Gastroesophageal sphincter (tissue), 3 donors: Measurements from ENCODE around the gene PFDN4.

Source experiments
- EP300 ChIP-seq: sonication (generic); formaldehyde crosslinking; IDR thresholded peaks from one replicate; pipeline ENCODE4 v1.6.1; 2017; ENCODE audit warnings: antibody characterized with exemption, mild to moderate bottlenecking
- POLR2A ChIP-seq, 2 donors: fragments of 450-650 bp; IDR thresholded peaks; one replicate each; pipeline ENCODE4 v1.6.1; 2017; ENCODE audit warnings: antibody characterized with exemption in 2 of 2, mild to moderate bottlenecking in 2 of 2, moderate library complexity in 1 of 2
- POLR2AphosphoS5 ChIP-seq: sonication (generic); formaldehyde crosslinking; IDR thresholded peaks from one replicate; pipeline ENCODE4 v1.6.1; 2017; ENCODE audit warnings: antibody characterized with exemption
- TF ChIP-seq, protein P1 (sequence below), 4 experiments: fragments of 200-600 bp in 2 of 4; fragments of 450-650 bp in 2 of 4; sonication (generic) in 1 of 4; IDR thresholded peaks; one replicate each; pipeline ENCODE4 v1.5.1; 2017 to 2019; ENCODE audit warnings: antibody characterized with exemption in 4 of 4, mild to moderate bottlenecking in 2 of 4, moderate library complexity in 2 of 4

DNA sequence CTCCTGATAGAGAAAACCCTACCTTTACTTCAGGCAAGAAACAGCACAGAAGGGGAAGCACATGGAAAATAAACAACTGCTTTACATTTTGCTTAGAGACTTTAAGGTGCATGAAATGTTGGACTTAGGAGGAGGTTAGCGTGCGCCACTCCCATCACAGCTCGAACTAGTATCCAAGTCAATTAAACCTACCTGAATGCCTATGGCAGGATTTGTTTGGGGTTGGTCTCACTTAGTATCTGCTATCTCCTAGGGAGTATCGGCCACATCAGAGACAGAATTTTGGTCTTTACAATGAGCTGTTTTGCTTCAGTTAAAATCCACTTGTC is 46.1 kb upstream of the PFDN4 start:
- TF ChIP-seq, protein P1, sequence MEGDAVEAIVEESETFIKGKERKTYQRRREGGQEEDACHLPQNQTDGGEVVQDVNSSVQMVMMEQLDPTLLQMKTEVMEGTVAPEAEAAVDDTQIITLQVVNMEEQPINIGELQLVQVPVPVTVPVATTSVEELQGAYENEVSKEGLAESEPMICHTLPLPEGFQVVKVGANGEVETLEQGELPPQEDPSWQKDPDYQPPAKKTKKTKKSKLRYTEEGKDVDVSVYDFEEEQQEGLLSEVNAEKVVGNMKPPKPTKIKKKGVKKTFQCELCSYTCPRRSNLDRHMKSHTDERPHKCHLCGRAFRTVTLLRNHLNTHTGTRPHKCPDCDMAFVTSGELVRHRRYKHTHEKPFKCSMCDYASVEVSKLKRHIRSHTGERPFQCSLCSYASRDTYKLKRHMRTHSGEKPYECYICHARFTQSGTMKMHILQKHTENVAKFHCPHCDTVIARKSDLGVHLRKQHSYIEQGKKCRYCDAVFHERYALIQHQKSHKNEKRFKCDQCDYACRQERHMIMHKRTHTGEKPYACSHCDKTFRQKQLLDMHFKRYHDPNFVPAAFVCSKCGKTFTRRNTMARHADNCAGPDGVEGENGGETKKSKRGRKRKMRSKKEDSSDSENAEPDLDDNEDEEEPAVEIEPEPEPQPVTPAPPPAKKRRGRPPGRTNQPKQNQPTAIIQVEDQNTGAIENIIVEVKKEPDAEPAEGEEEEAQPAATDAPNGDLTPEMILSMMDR (IDR thresholded peaks at IDR 0.05) = no peak
- no peak for TF ChIP-seq POLR2AphosphoS5
- TF ChIP-seq POLR2A (IDR thresholded peaks at IDR 0.05) = no peak
- no peak for TF ChIP-seq EP300
